Measurements from ENCODE around the gene TMEM140. TPM values are rescaled to one million over a fixed set of nuclear protein-coding genes. Genes with fewer than 3 reads are reported as not detected.

TMEM140 gene
- total and polyA plus RNA-seq, 2 experiments from 2014 or later = 10.4 TPM; not detected in 1

DNA sequence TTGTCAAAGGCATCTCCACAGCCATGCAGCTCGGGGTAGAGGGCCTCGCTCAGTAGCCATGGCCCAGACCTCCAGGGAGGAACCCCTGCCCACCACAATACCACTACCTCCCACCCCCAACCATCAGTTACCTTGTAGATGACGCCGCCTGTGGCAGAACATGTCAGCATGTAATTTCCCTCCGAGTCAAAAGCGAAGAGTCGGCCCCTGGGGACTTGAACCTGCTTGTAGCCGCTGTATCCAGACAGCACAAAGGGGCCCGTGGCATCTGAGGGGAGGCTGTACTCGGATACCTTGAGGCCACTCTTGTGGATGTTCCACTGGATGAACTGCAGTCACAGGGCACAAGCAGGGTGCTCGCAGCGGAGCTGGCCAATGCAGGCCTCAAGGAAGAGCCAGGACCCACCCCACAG is 39.0 kb downstream of the TMEM140 start:
- no peak for TF ChIP-seq CTCF (IDR thresholded peaks at IDR 0.05; ENCODE audit: low read depth, low read length)
- H3K27ac ChIP-seq = no peak overlapping the region
- no peak for DNase-seq (ENCODE audit: low read depth in 1 of 2, low spot score in 1 of 2)
- no peaks in the 10 kb centered on the region for H3K9me3 ChIP-seq (ENCODE audit: low read depth)
- no peaks in the 10 kb centered on the region for H3K27me3 ChIP-seq
- no peaks in the 10 kb centered on the region for H3K4me1 ChIP-seq (ENCODE audit: low read depth)
- H3K36me3 ChIP-seq = peaks cover 27% of the 10 kb centered on the region
- H3K4me3 ChIP-seq = no peak overlapping the region

DNA sequence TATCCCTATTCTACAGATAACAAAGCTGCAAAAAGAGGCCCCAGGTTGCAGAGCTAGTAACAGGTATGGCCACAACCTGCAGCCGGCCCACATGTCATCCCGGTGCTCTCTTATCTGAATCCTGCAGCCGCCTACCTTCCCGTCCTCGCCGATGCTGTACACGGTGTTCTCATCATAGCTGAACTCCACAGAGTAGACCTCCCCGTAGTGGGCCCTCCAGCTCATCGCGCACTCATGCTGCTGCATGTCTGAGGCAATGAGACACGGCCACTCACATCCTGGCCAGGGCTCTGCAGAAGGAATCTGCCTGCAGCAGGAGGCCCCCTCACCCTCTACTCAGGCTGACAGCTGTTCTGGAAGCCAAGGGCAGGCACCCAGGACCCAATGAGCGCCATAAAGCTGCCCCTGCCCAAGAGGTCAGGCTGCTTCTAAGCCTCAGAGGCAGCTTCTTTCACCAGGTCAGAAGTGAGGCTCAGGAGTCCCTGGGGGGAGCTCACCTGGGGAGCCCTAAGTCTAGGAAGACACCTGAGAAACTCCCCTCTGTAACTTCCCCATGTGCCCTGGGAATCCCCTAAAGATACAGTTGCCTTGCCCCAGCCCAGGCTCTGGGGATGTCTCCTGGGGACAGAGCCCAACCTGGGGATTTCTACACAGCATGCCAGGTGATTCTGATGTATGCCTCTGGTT is 40.6 kb downstream of the TMEM140 start:
- Histone ChIP-seq H3K4me1 (ENCODE audit: low read depth) (no peaks in the 10 kb centered on the region), H3K36me3 (peaks cover 34% of the 10 kb centered on the region), H3K27me3 (no peaks in the 10 kb centered on the region), H3K4me3 (no peak overlapping the region), H3K27ac (no peak overlapping the region), H3K9me3 (ENCODE audit: low read depth) (no peaks in the 10 kb centered on the region)
- no peak for DNase-seq (ENCODE audit: low read depth in 1 of 2, low spot score in 1 of 2)
- no peak for TF ChIP-seq CTCF (IDR thresholded peaks at IDR 0.05; ENCODE audit: low read depth, low read length)

DNA sequence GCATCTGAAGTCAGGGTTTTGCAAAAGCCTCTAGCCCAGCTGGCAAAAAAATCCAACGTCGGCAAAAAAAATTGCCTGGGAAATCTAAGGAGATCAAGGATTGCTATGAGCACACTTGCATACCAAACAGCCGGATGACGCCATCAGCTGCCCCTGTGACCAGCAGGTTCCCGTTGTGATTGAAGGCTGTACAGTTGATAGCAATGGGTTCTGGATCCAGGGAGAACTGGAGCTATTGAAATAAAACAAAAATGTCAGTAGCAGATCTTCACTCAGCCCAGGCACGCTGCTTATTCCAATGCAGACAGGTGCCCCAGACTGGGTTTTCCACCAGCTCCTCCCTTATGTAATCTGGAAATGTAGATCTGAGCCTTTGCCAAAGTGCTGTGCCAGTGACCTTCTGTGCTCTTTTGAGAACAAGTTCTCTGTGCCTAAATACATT is 41.4 kb downstream of the TMEM140 start:
- H3K4me1 ChIP-seq (ENCODE audit: low read depth) = no peaks in the 10 kb centered on the region
- H3K9me3 ChIP-seq (ENCODE audit: low read depth) = no peaks in the 10 kb centered on the region
- H3K4me3 ChIP-seq = no peak overlapping the region
- H3K27me3 ChIP-seq = no peaks in the 10 kb centered on the region
- no peak for TF ChIP-seq CTCF (IDR thresholded peaks at IDR 0.05; ENCODE audit: low read depth, low read length)
- H3K36me3 ChIP-seq = peaks cover 34% of the 10 kb centered on the region
- no peak for DNase-seq (ENCODE audit: low read depth in 1 of 2, low spot score in 1 of 2)
- no peak overlapping the region for H3K27ac ChIP-seq

GRCh38 chr7:135189961-135190360 is 42.1 kb downstream of the TMEM140 start:
- H3K4me3 ChIP-seq = no peak overlapping the region
- H3K36me3 ChIP-seq = peaks cover 36% of the 10 kb centered on the region
- no peaks in the 10 kb centered on the region for H3K9me3 ChIP-seq (ENCODE audit: low read depth)

GRCh38 chr7:135190703-135191102 is 42.8 kb downstream of the TMEM140 start:
- Histone ChIP-seq H3K4me3 (no peak overlapping the region), H3K27ac (no peak overlapping the region), H3K36me3 (peaks cover 34% of the 10 kb centered on the region), H3K27me3 (no peaks in the 10 kb centered on the region), H3K4me1 (ENCODE audit: low read depth) (no peaks in the 10 kb centered on the region), H3K9me3 (ENCODE audit: low read depth) (no peaks in the 10 kb centered on the region)
- no peak for TF ChIP-seq CTCF (IDR thresholded peaks at IDR 0.05; ENCODE audit: low read depth, low read length)
- no peak for DNase-seq (ENCODE audit: low read depth in 1 of 2, low spot score in 1 of 2)

More at GRCh38 chr7:135189961-135190360, 42.1 kb downstream of the TMEM140 start:
- Histone ChIP-seq H3K27me3 (no peaks in the 10 kb centered on the region), H3K27ac (no peak overlapping the region), H3K4me1 (ENCODE audit: low read depth) (no peaks in the 10 kb centered on the region)
- DNase-seq (ENCODE audit: low read depth in 1 of 2, low spot score in 1 of 2) = no peak
- TF ChIP-seq CTCF (IDR thresholded peaks at IDR 0.05; ENCODE audit: low read depth, low read length) = no peak
